GM12875 (cell line): Measurements from ENCODE around the gene WDFY1.

Source experiments
- H3K4me3 ChIP-seq: one replicate; pipeline ENCODE4 v1.5.1; 2011; ENCODE audit warnings: low read depth, low read length, control low read depth
- TF ChIP-seq, protein P1 (sequence below): IDR thresholded peaks from 2 replicates; pipeline ENCODE4 v1.5.1; 2011; ENCODE audit warnings: low read depth, mild to moderate bottlenecking, control low read depth, inconsistent platforms, low read length, moderate library complexity, borderline replicate concordance; ENCODE audit not compliant: insufficient read depth

WDFY1 gene

DNA sequence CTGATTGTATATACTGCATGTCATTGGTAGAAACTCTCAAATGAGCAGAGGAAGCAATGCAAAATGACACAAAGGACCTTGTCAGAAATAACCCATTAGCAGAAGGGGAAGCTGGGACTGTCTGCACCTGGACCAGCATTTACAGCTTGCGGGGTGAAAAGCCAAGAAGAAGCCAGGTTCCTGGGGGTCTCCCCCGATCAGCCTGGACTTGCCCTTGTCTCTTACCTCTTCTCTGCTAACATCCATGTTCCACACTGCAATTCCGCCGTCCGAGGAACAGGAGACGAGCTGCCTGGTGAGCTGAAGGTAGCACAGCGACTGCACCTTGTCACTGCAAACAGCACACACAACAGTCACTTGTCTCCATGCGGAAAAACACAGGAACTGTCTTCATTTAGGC, 51.1 kb downstream of the WDFY1 start:
- H3K4me3 ChIP-seq, result no peak overlapping the region
- TF ChIP-seq, protein P1, sequence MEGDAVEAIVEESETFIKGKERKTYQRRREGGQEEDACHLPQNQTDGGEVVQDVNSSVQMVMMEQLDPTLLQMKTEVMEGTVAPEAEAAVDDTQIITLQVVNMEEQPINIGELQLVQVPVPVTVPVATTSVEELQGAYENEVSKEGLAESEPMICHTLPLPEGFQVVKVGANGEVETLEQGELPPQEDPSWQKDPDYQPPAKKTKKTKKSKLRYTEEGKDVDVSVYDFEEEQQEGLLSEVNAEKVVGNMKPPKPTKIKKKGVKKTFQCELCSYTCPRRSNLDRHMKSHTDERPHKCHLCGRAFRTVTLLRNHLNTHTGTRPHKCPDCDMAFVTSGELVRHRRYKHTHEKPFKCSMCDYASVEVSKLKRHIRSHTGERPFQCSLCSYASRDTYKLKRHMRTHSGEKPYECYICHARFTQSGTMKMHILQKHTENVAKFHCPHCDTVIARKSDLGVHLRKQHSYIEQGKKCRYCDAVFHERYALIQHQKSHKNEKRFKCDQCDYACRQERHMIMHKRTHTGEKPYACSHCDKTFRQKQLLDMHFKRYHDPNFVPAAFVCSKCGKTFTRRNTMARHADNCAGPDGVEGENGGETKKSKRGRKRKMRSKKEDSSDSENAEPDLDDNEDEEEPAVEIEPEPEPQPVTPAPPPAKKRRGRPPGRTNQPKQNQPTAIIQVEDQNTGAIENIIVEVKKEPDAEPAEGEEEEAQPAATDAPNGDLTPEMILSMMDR, result no peak

DNA sequence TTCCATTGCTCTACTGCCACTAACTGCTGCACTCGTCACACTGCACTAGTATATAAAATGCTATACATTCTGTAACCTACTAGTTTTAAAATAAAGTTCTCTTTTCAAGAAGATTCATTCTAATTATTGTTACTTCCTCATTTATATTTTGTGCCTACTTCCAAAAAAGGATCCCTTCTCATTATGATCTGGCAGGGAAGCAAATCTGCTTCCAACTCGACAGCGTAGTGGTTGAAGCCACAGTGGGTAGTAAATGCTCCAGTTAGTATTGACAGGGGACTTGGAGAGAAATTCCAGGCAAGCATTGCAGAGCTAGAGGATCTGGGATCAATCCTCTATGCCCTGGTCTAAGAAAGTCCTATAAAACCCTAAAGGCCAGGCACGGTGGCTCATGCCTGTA, 54.4 kb downstream of the WDFY1 start:
- no peak overlapping the region for H3K4me3 ChIP-seq
- TF ChIP-seq, protein P1, result no peak

DNA sequence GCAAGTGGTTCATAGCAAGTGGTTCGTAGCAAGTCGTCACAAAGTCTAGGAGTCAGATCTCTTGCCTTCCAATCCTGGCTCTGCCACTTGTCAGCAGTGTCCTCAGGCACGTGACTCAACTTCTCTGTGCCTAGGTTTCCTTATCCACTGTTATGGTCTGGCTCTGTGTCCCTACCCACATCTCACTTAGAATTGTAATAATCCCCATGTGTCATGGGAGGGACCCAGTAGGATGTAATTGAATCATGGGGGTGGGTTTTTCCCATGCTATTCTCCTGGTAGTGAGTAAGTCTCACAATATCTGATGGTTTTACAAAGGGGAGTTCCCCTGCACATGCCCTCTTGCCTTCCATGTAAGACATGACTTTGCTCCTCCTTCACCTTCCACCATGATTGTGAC, 55.9 kb downstream of the WDFY1 start:
- no peak overlapping the region for H3K4me3 ChIP-seq
- TF ChIP-seq, protein P1, result no peak

DNA sequence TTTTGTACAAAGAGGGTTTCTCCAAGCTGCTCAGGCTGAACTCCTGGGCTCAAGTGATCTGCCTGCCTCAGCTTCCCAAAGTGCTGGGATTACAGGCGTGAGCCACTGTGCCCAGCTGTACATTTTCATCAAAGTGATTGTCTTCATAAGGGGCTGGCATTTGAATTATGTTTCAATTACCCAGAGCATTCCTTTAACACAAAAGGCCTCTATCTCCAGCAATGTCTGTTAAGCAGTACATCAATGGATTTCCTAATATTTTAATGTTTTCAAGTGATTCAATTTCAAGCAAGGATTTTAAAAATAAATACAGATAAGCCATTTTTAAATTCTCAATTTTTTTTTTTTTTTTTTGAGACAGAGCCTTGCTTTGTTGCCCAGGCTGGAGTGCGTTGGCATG, 56.9 kb downstream of the WDFY1 start:
- H3K4me3 ChIP-seq, result no peak overlapping the region
- TF ChIP-seq, protein P1, result no peak

DNA sequence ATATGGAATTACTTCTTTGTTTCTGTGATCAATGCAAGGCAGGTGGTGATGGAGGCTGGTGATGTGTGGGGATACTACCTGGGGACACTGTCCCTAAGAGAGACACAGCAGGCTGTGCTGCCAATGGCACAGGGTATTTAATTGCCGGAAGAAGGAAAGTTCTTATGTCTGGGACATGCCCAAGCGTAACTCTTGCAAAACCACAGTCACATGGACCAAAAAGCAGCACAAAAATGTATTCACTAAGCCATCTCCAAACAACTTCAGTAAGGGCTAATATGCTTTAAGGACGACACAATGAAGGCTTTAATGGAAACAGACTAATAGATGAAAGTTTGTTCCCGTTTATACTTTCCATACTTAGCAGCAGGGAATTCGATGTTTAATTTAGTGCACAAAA, 58.0 kb downstream of the WDFY1 start:
- TF ChIP-seq, protein P1, result no peak
- H3K4me3 ChIP-seq, result no peak overlapping the region

DNA sequence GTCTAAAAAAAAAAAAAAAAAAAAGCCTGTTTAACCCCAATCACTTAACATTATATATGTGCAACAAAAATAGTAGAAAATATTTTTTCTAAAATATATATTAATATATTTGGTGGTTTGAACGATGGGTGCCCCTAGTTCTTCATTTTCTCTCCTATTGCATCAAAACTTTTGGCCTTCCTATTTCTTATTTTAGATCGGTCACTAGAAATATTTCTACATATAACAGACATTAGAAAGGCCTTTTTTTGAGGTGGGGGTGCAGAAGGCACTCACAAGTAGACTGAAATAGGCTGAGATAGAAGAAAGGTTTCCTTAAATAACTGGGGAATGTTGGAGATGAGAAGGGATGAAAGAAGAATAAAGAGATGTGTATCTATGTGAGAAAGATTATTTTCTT, 58.4 kb downstream of the WDFY1 start:
- H3K4me3 ChIP-seq, result no peak overlapping the region
- TF ChIP-seq, protein P1, result no peak

DNA sequence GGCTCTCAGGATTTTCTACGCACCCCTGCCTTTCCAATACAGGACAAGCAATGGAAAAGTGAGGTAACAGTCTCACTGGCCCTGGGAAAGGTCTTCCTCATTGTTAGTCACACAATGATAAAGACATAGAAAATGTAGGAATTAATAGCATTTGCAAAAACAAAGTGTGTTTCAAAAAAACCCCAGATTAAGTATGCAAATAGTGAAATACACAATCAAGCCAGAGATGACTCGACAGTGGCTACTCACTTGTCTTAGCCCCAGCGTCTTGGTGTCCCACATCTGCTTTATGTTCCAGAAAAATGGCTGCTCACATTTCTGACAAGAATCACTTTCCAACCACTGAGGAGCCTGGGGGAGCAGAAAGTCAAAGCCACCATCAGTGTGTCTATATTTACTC, 60.7 kb downstream of the WDFY1 start:
- TF ChIP-seq, protein P1, result no peak
- no peak overlapping the region for H3K4me3 ChIP-seq
